ENCODE results near the gene FAM163B. TPM values are rescaled to one million over a fixed set of nuclear protein-coding genes. Genes with fewer than 3 reads are reported as not detected.

Gene FAM163B
- total and polyA plus RNA-seq, 9 of the 15 experiments (the other 6 are each of a cell fraction or from before 2014, with no cell fraction given) = not detected

DNA sequence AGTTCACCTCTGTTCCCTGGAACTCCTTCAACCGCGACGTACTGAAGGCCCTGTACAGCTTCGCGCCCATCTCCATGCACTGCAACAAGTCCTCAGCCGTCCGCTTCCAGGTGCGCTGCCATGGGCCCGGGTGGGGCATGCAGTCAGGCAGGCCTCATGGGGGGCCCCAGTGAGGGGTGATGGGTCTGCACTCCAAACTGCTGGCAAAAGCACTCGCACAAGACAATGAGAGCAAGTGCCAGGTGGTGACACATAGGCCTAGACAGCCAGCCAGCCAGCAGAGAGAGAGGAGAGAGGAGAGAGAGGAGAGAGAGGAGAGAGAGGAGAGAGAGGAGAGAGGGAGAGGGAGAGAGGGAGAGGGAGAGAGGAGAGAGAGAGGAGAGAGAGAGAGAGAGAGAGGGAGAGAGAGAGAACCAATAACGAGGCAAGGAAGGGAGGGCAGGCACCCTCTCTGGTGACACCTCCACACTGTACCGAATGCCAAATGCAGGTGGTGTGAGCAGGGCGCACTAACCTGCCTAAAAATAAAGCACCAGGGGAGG is 48.0 kb upstream of the FAM163B start:
- no TSS peak for BruUV-seq (replicated peaks)
- CTCF ChIA-PET (ENCODE audit: low intra/inter-chr PET ratio) = no interaction called here
- intact Hi-C loops (cut with micrococcal nuclease) (no loop called here), in situ Hi-C loops (cut with MboI) (no loop called here)
- no peak overlapping the region for H2AFZ ChIP-seq (ENCODE audit: low read depth, low read length)
- POLR2A ChIA-PET = no interaction called here
- DNase-seq (ENCODE audit: extremely low read depth in 1 of 4, low spot score in 3 of 4) (no peak), FAIRE-seq (no peak), ATAC-seq (no peak)
- H3K27ac ChIP-seq (ENCODE audit: extremely low read depth, low read depth, low read length) = no peak overlapping the region
- H3K4me3 ChIP-seq = no peak overlapping the region
- TF ChIP-seq, protein P1, sequence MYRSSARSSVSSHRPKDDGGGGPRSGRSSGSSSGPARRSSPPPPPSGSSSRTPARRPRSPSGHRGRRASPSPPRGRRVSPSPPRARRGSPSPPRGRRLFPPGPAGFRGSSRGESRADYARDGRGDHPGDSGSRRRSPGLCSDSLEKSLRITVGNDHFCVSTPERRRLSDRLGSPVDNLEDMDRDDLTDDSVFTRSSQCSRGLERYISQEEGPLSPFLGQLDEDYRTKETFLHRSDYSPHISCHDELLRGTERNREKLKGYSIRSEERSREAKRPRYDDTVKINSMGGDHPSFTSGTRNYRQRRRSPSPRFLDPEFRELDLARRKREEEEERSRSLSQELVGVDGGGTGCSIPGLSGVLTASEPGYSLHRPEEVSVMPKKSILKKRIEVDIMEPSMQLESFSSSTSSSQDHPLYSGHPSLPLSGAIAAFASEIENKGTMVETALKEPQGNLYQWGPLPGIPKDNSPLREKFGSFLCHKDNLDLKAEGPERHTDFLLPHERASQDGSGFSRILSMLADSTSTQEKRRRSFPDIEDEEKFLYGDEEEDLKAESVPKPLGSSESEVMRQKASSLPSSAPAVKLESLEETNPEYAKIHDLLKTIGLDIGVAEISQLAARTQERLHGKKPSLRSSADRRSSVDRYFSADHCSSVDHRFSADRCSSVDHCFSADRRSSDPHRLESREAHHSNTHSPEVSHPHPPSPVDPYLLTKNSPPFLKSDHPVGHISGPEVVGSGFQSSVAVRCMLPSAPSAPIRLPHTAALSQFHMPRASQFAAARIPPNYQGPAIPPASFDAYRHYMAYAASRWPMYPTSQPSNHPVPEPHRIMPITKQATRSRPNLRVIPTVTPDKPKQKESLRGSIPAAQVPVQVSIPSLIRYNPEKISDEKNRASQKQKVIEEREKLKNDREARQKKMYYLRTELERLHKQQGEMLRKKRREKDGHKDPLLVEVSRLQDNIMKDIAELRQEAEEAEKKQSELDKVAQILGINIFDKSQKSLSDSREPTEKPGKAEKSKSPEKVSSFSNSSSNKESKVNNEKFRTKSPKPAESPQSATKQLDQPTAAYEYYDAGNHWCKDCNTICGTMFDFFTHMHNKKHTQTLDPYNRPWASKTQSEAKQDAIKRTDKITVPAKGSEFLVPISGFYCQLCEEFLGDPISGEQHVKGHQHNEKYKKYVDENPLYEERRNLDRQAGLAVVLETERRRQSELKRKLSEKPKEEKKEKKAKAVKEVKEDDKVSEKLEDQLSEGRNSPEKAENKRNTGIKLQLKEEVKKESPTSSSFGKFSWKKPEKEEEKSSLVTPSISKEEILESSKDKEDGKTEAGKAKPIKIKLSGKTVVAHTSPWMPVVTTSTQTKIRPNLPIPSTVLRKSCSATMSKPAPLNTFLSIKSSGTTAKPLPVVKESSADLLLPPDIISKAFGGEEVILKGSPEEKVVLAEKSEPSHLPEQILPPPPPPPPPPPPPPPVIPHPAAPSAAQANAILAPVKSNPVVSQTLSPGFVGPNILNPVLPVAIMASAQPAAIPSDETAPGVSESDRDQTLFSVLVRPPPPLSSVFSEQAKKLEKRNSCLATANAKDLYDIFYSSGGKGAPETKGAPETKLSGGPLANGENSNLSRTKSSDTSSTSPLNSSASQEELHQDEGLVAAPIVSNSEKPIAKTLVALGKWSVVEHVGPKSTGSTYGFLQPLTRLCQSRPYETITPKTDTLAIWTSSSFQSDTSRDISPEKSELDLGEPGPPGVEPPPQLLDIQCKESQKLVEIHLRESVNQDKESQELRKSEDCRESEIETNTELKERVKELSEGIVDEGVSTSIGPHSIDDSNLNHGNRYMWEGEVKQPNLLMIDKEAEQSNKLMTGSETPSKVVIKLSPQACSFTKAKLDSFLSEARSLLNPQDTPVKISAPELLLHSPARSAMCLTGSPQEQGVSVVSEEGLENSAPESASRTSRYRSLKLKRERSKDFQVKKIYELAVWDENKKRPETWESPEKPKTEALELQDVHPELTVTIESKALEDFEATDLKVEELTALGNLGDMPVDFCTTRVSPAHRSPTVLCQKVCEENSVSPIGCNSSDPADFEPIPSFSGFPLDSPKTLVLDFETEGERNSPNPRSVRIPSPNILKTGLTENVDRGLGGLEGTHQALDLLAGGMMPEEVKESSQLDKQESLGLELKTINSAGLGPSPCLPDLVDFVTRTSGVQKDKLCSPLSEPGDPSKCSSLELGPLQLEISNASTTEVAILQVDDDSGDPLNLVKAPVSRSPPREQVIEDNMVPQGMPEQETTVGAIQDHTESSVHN (IDR thresholded peaks at IDR 0.05; ENCODE audit: borderline replicate concordance in 1 of 2, low read depth in 1 of 2) = no peak
- TF ChIP-seq ZNF699 (CRISPR knock-in tag; IDR thresholded peaks at IDR 0.05; ENCODE audit: insufficient replicate concordance) (no peak), ZNF707 (CRISPR knock-in tag; conservative IDR thresholded peaks at IDR 0.05) (no peak), KDM1A (IDR thresholded peaks at IDR 0.05) (no peak), ADNP (tag; IDR thresholded peaks at IDR 0.05) (no peak), PTBP1 (IDR thresholded peaks at IDR 0.05; ENCODE audit: low read depth, low read length) (no peak), BCL6 (CRISPR knock-in tag; IDR thresholded peaks at IDR 0.05) (no peak), RBM34 (IDR thresholded peaks at IDR 0.05; ENCODE audit: borderline replicate concordance, insufficient read depth, low read length) (no peak)
- WGBS (ENCODE audit: insufficient coverage, low coverage, missing lambda C conversion rate) = 8% methylated on average over 12 of the region's 13 CpGs
- H3K27me3 ChIP-seq (ENCODE audit: control insufficient read depth in 2 of 2, insufficient read depth in 2 of 2, low read length in 2 of 2) = peaks cover 30 to 89% of the 10 kb centered on the region in 2 experiments; a peak in 4 of 5 replicates
- peaks cover 0 to 13% of the 10 kb centered on the region in 2 experiments; a peak in 2 of 5 replicates for H3K4me1 ChIP-seq (replicated peaks in 1 of 2; ENCODE audit: control insufficient read depth in 2 of 2, insufficient read depth in 2 of 2, low read length in 2 of 2)
- H3K9me3 ChIP-seq (replicated peaks; ENCODE audit: control insufficient read depth, insufficient read depth, low read depth, low read length) = no peaks in the 10 kb centered on the region
- H3K79me2 ChIP-seq (ENCODE audit: control insufficient read depth, insufficient read depth, low read length) = no peaks in the 10 kb centered on the region
- H3K9ac ChIP-seq (ENCODE audit: insufficient read depth in 1 of 2, low read depth in 2 of 2, low read length in 2 of 2) = no peak overlapping the region
- H3K9me1 ChIP-seq (ENCODE audit: control insufficient read depth, insufficient read depth, low read length) = no peaks in the 10 kb centered on the region
- H3K4me2 ChIP-seq (ENCODE audit: insufficient read depth, low read length) = no peak overlapping the region
- H4K20me1 ChIP-seq (replicated peaks; ENCODE audit: control insufficient read depth, insufficient read depth, low read length) = peaks cover 34% of the 10 kb centered on the region
- H3K36me3 ChIP-seq (ENCODE audit: control insufficient read depth, insufficient read depth, low read length) = no peaks in the 10 kb centered on the region

Data from K562 (cell line).